Activated T-helper 1 cell treated with anti-CD3 and anti-CD28 coated beads, Interleukin-2, amount 50 U/mL, for 16 hours (primary cell): Measurements from ENCODE around the gene ACOX3.
"Not testable (repeated sequence)": the region's sequence is repeated elsewhere in the genome, so short reads cannot be mapped to it uniquely, and the experiment has no call there.

Source experiments
- DNase-seq, 2 donors: peaks; one replicate each; pipeline ENCODE4 v3.0.0-alpha.2; 2020; ENCODE audit warnings: low read depth in 1 of 2, low spot score in 1 of 2

Gene ACOX3

DNA sequence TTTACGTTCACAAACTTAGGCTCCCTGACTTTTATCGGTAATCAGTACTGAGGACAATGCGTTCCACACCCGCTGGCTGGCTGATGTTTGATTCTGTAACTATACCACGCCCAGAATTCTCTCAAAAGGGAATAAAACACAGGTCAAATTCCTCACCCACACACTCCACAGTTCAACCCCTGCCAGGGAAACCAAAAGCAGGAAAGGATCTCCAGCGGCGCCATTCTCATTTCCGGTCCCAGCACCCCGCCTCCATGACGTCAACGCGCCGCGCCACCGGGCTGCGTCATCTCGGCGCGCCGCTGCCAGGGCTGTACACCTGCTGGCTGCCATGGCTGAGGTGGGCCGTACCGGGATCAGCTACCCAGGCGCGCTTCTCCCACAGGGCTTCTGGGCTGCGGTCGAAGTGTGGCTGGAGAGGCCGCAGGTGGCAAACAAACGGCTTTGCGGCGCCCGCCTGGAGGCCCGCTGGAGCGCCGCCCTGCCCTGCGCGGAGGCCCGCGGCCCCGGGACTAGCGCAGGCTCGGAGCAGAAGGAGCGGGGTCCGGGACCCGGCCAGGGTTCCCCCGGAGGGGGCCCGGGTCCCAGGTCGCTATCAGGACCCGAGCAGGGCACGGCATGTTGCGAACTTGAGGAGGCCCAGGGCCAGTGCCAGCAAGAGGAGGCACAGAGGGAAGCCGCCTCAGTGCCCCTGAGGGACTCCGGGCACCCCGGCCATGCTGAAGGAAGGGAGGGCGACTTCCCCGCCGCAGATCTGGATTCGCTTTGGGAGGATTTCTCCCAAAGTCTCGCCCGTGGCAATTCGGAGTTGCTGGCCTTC, at the start of gene ACOX3, which contains the start of gene TRMT44:
ACOX3 (minus strand) TSS at position 232 of the 820 bp plus-strand sequence. CDS start 24,202 bp downstream, outside the sequence.
TRMT44 (plus strand) TSS at position 286 of the 820 bp plus-strand sequence; CDS start at position 332, 46 bp downstream.
- DNase-seq = peak; percentile 93 to 97

DNA sequence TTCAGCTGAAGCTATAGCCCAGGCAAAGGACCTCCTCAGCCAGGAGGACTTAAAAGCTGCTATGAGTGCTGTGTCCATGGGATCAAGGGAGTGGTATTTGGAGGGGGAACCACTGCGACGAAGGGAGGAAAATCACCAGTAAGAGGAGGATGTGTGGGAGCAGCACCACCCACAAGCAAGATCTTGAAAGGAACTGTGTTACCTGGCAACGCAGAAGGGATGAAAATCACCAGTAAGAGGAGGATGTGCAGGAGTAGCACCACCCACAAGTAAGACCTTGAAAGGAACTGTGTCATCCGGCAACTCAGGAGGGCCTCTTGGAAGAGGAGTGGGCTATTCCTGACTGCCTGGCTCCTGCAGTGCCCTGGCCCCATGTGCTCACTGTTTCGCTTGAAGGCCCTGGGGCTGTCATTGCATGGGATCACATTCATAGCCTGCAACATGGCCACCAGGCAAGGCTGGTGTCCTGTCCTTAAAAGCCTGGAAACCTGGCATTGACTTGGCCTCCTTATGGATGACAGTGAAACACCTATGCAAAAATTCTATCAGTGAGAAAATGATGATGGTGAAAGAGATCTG, 48.4 kb upstream of the ACOX3 start:
- no peak for DNase-seq

- not testable (repeated sequence) for DNase-seq
Observed at GRCh38 chr4:8486643-8487042, 46.1 kb upstream of the ACOX3 start.

- no peak for DNase-seq
Observed at GRCh38 chr4:8480221-8480620, 39.7 kb upstream of the ACOX3 start.

GRCh38 chr4:8478801-8479744, 38.5 kb upstream of the ACOX3 start:
- DNase-seq = no peak

- DNase-seq = no peak
Observed at GRCh38 chr4:8478371-8478770, 37.8 kb upstream of the ACOX3 start.

DNA sequence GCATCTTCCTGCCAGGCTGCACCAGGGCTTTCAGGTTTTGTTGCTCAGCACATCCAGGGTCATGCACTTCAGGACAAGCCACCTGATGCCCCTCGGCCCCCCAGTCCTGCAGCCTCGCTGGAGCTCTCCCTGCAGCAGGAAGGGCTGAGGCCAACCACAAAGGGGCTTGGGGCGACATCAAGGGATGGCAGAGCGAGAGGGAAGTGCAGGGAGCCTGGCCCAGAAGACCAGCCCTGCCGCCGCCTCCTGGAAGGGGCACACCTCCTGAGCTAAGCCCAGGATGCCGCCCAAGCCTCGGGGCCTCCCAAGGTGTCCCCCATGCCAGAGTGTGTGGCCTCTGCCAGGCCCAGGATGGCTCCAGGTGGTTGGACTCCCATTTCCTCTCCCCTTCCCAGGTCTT, 37.2 kb upstream of the ACOX3 start:
- no peak for DNase-seq

- no peak for DNase-seq
Observed at GRCh38 chr4:8477095-8477635, 36.6 kb upstream of the ACOX3 start.

GRCh38 chr4:8475751-8476575, 35.4 kb upstream of the ACOX3 start:
- no peak for DNase-seq

DNA sequence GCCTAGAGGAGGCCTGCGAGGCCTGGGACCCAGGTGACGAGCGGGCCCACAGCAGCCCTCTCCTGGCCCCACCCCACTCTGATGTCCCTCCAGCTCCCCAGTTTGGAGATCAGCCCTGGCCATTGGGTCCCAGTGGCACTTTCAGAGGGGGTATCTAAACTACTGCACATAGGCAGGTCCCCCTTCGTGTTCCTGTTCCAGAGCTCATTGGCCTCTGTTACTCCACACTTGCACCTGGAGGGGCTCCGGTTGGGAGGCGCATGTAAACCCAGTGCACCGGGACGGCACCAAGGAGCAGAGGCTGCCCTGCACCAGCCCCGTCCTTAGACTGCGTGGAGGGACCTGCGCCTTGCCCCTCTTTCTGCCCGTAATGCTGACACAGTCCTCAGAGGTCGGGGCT, 34.3 kb upstream of the ACOX3 start:
- no peak for DNase-seq

DNA sequence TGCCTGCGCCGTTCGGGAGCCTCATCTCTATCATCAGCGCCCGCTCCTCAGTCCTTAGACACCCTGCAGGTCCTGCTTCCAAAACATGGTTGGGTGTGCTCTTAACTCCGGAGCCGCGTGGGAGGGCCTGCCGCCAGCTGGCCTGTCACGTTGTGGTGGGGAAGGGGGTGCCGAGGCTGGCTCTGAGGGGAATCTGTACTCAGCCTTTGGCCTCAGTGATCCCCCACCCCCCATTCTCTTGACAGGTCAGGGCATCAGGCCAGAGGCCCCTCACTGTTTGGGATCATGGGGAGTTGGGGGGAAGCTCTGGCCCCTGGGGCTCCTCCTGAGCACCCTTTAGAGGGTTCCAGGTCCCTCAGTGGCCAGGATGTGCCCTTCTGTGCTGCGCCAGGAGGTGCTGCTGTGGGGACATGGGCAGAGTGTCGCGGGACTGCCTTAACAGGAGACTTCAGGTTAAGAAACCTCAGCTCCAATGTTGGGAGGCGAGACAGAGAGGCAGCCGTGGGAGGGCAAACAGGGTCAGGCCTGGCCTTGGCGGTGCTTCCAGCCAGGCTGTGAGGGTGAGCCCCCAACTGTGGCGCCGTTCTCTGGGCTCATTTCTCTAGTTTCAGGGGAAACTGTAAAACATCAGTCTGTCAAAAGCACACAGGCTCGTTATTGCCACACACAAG, 33.5 kb upstream of the ACOX3 start:
- DNase-seq = no peak

DNA sequence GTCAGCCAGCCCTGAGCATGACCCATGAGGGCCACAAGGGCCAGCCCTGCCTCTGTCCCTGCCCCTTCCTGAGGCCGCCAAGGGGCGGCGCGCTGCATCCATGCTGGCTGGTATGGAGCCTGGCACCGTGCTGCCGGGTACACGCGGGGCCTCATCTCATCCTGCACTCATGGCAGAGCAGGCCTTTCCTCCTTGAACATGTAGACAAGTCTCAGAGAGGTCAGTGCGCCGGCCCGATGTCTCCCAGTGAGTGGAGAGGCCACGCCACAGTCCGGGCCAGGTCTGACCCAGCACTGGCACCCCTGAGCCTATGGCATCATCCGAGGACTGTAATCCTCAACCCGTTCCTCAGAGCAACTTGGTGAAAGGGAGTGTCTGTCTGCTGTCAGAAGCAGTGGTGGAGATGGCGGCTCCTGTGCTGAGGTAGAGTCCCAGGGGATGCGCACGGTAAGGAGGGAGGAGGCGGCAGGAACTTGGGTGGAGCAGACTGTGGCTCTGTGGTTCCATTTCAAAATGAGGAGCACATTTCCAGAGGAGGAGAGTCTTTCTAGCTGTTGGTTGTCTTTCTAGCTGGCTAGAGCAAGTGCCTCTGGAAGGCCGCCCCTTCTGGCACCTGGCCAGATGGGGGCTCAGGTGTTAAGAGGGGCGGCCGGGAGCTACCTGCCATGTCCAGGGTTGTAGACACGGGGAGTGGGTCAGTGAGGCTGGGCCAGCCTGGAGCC, 32.8 kb upstream of the ACOX3 start:
- no peak for DNase-seq

- no peak for DNase-seq
Observed at GRCh38 chr4:8472689-8473197, 32.2 kb upstream of the ACOX3 start.

DNA sequence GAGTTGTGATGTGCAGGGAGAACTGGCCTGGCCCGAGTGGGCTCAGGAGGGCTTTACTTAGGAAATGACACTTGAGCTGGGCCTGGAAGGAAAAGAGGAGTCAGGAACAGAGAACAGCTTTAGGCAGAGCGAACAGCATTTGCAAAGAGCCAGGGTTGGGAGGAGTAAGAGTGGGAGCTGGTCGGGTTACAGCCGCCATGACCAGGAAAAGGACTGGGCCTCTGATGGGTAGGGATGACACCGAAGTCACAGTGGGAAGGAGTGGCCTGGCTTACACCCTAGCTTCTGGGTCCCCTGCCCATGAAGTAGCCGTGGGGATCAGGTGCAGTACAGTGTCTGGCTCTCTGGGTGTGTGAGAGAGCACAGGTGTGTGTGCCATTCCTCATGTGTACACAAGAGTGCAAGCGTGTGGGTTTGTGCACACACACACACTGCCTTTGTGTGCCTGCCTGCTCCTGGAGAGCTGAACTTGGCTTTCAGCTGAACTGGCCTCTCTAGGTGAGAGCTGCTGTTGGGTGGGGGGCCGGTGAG, 31.7 kb upstream of the ACOX3 start:
- DNase-seq = no peak

- no peak for DNase-seq
Observed at GRCh38 chr4:8471211-8471875, 30.8 kb upstream of the ACOX3 start.

- no peak for DNase-seq
Observed at GRCh38 chr4:8470451-8471024, 30.0 kb upstream of the ACOX3 start.

- no peak for DNase-seq
Observed at GRCh38 chr4:8469550-8469949, 29.0 kb upstream of the ACOX3 start.
